Activated T-cell treated with anti-CD3 and anti-CD28 coated beads for 1 hour (primary cell): ENCODE data around the gene SLAMF1.

ENCODE experiments used
- DNase-seq: peaks from one replicate; pipeline ENCODE4 v3.0.0-alpha.2; 2020; ENCODE audit warnings: low read depth

The SLAMF1 gene

GRCh38 chr1:160625321-160625720 lies 21.5 kb downstream of the SLAMF1 start:
- DNase-seq, result no peak

- DNase-seq, result no peak
These were observed 22.4 kb downstream of the SLAMF1 start for GRCh38 chr1:160624464-160624863.

GRCh38 chr1:160623862-160624261 lies 23.0 kb downstream of the SLAMF1 start:
- DNase-seq, result no peak

GRCh38 chr1:160623227-160623633 lies 23.6 kb downstream of the SLAMF1 start:
- DNase-seq, result no peak

- DNase-seq, result no peak
These were observed 24.2 kb downstream of the SLAMF1 start for GRCh38 chr1:160622501-160623226.

- no peak for DNase-seq
These were observed 25.0 kb downstream of the SLAMF1 start for GRCh38 chr1:160621633-160622413.

GRCh38 chr1:160620942-160621632 lies 25.8 kb downstream of the SLAMF1 start:
- no peak for DNase-seq

GRCh38 chr1:160619742-160620277 lies 27.0 kb downstream of the SLAMF1 start:
- no peak for DNase-seq

- no peak for DNase-seq
These were observed 28.0 kb downstream of the SLAMF1 start for GRCh38 chr1:160618763-160619274.

- DNase-seq, result no peak
These were observed 28.5 kb downstream of the SLAMF1 start for GRCh38 chr1:160618327-160618726.

GRCh38 chr1:160615660-160616059 lies 31.2 kb downstream of the SLAMF1 start:
- DNase-seq, result no peak

GRCh38 chr1:160614410-160614809 lies 32.4 kb downstream of the SLAMF1 start:
- no peak for DNase-seq

GRCh38 chr1:160612613-160613218 lies 34.1 kb downstream of the SLAMF1 start:
- no peak for DNase-seq

- no peak for DNase-seq
These were observed 36.1 kb downstream of the SLAMF1 start for GRCh38 chr1:160610569-160611242.

- no peak for DNase-seq
These were observed 37.9 kb downstream of the SLAMF1 start for GRCh38 chr1:160608941-160609340.

GRCh38 chr1:160608514-160608913 lies 38.3 kb downstream of the SLAMF1 start:
- no peak for DNase-seq

GRCh38 chr1:160608057-160608456 lies 38.8 kb downstream of the SLAMF1 start:
- no peak for DNase-seq

- no peak for DNase-seq
These were observed 39.2 kb downstream of the SLAMF1 start for GRCh38 chr1:160607672-160608032.

- no peak for DNase-seq
These were observed 39.7 kb downstream of the SLAMF1 start for GRCh38 chr1:160607011-160607671.

GRCh38 chr1:160606611-160607010 lies 40.2 kb downstream of the SLAMF1 start:
- DNase-seq, result no peak
